ENCODE data around the gene GLI3.

The GLI3 gene

GRCh38 chr7:42137431-42137830, 99.6 kb downstream of the GLI3 start:
- DNase-seq = no peak

DNA sequence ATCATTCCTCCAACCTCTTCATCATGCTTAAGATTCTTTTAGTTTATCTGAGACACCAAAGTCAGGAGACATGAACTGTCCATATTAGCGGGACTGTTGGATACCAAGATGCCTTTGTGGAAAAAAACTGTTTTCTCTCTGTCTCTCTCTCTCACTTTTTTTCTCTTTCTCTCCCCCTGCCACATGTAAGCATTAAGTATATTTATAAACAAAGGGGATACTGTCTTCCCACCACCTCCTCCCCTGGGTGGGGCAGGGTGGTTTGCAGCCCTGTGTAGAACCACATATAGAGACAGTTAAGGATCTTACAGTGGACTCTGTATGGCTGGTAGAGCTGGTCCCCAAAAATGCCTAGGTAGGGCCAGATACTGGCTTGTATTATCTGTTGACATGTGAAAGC, 101.3 kb downstream of the GLI3 start:
- no peak for DNase-seq

- DNase-seq = no peak
Measured at GRCh38 chr7:42134276-42134876, 102.6 kb downstream of the GLI3 start.

DNA sequence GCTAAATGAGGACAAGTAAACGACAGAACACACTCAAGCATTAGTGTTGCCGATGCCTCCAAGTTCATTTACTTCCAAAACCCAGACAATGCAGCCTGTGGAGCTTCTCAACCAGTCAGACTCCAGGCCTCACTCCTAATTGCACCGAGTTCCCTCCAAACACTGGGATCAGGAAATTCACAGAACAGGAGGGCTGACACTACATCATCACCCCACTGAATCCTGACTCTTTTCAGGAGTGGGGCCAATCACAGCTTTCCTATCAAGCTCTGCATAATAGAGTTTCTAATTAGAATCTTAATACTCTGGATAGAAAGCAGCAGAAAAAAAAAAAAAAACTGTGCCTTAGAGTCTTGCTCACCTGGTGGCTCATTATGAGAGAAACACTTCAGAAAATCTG, 103.7 kb downstream of the GLI3 start:
- DNase-seq = no peak

GRCh38 chr7:42128703-42129102, 108.3 kb downstream of the GLI3 start:
- no peak for DNase-seq

DNA sequence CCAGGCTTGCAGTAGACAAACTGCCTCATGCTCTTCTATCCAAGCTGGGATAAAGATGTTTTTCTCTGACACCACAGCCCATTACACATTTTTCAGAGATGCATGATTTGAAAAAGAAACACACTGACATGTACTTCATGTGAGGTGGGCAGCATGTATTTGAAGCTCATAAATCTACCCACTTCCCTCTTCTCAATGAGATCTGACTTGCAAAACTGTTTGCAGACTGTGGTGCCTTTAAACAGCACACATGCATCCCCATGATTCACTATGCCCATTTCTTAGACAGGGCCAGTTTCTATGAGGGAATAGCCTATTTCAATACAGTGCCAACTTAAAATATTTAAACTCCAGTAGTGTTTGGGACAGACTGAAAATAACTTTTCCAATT, 109.8 kb downstream of the GLI3 start:
- DNase-seq = no peak

GRCh38 chr7:42126475-42127231, 110.4 kb downstream of the GLI3 start:
- DNase-seq = no peak

DNA sequence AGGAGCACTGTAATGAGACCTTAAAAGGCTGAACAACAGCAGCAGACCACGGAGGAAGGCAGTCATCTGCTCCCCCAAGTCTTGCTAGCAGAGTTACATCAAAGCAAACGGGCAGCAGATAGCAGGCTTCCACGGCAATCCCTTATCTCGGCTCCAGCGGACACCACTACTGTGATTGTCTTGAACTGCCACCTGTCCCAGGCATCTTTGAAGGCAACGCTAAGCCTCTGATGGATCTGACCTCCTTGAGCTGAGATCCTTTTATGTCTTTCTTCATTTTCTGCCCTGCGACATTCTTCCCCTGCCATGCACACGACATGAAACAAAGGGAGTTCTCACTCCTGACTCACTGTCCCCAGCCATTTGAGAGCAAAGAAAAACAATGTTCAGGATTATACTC, 111.7 kb downstream of the GLI3 start:
- no peak for DNase-seq

GRCh38 chr7:42123716-42124115, 113.3 kb downstream of the GLI3 start:
- no peak for DNase-seq

- DNase-seq = no peak
Measured at GRCh38 chr7:42120191-42120590, 116.8 kb downstream of the GLI3 start.

- DNase-seq = no peak
Measured at GRCh38 chr7:42117201-42117600, 119.8 kb downstream of the GLI3 start.

DNA sequence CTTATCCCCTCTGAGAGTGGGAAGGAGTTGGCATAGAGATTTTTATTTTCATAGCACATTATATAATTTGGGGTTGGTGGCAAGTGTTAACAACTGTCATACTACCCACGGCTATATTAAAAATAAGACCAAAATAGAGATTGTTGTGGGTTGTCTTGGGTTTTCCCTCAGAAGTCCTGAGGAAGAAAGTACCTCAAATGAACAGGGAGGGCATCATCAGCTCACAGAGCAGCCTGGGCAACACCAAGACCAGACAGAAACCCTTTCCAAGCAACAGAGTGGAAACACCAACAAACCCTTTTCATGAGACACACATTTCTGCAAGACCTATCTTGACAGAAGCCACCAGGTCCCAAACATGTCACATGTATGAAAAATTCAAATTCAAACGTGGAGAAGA, 121.2 kb downstream of the GLI3 start:
- no peak for DNase-seq

- DNase-seq = no peak
Measured at GRCh38 chr7:42110333-42110732, 126.7 kb downstream of the GLI3 start.

DNA sequence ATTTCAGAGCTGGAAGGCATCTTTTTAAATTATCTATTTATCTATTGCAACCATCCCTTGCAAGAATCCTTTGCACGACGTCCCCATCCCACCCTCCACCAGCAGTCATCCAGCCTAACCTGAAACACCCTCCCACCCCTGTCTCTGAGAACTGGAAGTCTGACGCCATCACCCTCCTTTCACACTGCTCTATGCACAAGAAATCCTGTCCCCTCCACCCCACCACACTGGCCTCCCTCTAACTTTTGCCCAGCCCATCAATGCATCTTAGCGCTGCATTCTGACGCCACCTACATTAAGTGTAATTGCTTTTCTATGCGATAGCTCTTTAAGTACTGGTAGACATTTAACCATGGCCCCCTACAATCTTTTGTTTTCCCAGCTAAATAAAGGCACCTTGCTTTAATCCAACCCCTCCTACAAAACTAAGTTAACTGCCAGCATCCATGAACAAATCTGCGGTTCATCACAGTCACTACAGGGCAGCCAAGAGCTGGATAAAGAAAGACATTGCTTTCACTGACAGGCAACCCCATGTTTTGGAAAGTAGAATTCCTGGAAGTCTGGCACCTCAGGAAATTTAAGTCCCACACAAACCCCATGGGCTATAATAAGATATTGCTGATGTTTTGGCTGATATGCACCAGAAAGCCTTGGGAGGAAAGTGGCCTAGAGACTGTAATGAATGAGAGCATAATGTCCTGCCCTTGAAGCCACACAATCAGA, 128.0 kb downstream of the GLI3 start:
- DNase-seq = no peak

GRCh38 chr7:42107484-42108240, 129.3 kb downstream of the GLI3 start:
- no peak for DNase-seq

GRCh38 chr7:42106562-42106961, 130.4 kb downstream of the GLI3 start:
- no peak for DNase-seq

- DNase-seq = no peak
Measured at GRCh38 chr7:42105554-42106358, 131.3 kb downstream of the GLI3 start.

DNA sequence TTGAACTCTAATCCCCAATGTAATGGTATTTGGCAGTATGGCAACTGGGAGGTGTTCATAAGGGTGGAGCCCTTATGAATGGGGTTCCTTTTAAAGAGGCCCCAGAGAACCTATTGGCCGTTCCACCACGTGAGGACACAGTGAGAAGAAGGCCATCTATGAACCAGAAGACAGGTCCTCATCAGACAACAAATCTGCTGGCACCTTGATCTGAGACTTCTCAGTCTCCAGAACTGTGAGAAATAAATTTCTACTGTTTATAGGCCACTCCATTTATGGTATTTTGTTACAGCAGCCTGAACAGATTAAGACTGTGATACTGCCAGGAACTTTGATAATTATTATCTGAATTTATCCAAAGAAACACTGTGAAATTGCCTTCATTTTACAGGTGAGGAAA, 132.3 kb downstream of the GLI3 start:
- DNase-seq = no peak

DNA sequence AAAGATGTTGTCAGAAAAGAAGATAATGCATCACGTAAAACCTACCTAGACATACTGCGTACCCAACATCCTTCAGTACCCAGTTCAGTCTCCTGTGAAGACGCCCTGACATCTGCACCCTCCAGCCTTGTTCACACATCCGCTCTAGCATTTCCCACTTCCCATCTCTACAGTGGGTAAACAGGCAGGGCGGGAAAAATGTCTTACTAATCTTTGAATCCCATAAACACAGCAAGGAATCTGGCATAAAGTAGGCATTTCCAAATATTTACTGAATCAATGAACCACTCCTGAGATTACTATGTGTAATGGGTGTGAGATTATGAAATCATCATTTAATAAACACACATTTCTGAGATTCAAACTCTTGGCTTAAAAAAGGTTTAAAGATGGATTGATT, 132.8 kb downstream of the GLI3 start:
- DNase-seq = no peak

DNA sequence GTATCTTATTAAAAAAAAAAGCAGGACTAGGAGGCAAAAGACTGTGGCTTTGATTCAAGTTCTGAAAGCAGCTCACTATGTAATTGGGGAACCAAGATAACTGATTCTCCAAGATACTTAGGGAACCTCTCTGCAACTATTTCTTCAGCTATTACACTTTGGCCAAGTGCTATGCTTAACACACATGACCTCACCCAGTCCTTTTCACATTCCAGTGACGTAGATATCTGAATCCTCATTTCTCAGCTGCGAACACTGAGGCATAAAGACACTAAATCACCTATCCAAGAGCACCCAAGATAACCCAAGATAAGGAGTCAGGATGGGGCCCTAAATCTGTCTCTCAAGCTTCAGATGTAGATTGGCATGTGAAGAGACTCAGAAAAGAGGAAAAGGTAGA, 133.6 kb downstream of the GLI3 start:
- no peak for DNase-seq

DNA sequence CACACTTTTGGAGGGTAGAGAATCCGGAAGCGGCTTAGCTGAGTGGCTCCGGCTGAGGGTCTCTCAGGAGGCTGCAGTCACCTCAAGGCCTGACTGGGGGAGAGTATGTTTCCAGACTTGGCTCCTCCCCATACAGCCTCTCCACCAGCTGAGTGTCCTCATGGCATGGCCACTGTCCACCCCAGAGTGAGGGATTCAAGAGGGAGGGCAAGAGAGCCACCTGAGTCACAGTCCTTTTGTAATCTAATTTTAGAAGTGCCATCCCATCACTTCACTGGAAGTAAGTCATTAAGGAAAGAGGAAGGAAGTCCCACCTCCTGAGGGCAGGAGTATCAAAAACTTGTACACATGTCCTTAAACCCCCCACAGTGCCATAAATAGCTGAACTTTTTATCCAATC, 134.0 kb downstream of the GLI3 start:
- no peak for DNase-seq

DNA sequence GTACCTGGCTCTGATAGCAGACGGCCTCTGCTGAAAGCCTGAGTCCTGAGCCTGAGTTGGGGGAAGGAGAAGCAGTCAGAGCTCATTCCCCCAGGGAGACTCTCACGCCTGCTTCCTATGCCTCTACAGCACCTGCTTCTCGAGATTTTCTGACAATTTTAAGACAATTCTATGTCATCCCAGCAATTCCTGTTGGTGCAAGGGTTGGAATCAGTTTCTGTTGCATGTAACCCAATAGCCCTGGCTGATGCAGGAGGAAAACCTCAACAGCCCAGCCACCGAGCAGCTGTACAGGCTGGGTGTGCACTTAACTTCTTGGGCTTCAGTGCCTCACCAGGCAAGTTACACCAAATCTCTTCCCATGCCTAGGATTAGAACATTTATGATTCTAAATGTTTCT, 134.7 kb downstream of the GLI3 start:
- no peak for DNase-seq

DNA sequence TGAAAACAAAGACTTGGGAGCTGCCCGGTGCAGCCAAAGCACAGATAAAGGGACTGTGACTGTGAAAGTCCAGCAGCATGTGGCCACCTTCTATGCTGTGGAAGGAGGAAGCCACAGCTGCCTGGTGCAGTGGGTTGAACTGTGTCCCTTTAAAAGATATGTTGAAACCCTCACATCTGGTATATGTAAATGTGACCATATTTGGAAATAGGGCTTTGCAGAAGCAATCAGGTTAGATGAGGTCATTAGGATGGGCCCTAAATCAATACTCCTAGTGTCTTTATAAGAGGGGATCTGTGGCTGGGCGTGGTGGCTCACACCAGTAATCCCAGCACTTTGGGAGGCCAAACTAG, 136.9 kb downstream of the GLI3 start:
- no peak for DNase-seq
